Heart right ventricle (tissue), 16 donors: Measurements from ENCODE around the gene TUBGCP3. TPM values are rescaled to one million over a fixed set of nuclear protein-coding genes. Genes with fewer than 3 reads are reported as not detected.

ENCODE experiments used
- ATAC-seq, 8 donors: fragments of 200-7000 bp; cut with Tn5 transposase; one replicate each; pipeline ENCODE4 v1.9.1; 2020; ENCODE audit warnings: mild to moderate bottlenecking in 8 of 8, moderate library complexity in 8 of 8, moderate number of reproducible peaks in 1 of 8
- DNase-seq, 2 donors: peaks; one replicate each; pipeline ENCODE4 v3.0.0-alpha.2; 2020
- H3K27ac ChIP-seq, 10 donors: fragments of 200-600 bp; sonication (generic) in 2 of 10; one replicate each; pipeline versions ENCODE4 v1.5.0 to v1.8.0; 2020 to 2022; ENCODE audit warnings: mild to moderate bottlenecking in 3 of 10
- H3K27me3 ChIP-seq, 7 donors: fragments of 200-600 bp; one replicate each; pipeline ENCODE4 v1.8.0; 2021 to 2022; ENCODE audit warnings: mild to moderate bottlenecking in 2 of 7
- H3K36me3 ChIP-seq, 9 donors: fragments of 200-600 bp; sonication (generic) in 1 of 9; one replicate each; pipeline versions ENCODE4 v1.5.0 to v1.8.0; 2020 to 2022; ENCODE audit warnings: mild to moderate bottlenecking in 2 of 9
- H3K4me1 ChIP-seq, 9 donors: fragments of 200-600 bp; sonication (generic) in 1 of 9; one replicate each; pipeline versions ENCODE4 v1.5.0 to v1.8.0; 2020 to 2022; ENCODE audit warnings: mild to moderate bottlenecking in 4 of 9
- H3K4me3 ChIP-seq, 10 donors: fragments of 200-600 bp; sonication (generic) in 2 of 10; one replicate each; pipeline versions ENCODE4 v1.5.0 to v1.8.0; 2020 to 2022; ENCODE audit warnings: mild to moderate bottlenecking in 7 of 10, moderate library complexity in 2 of 10
- H3K9me3 ChIP-seq, 11 donors: fragments of 200-600 bp in 10 of 11; sonication (generic) in 2 of 11; one replicate each; pipeline versions ENCODE4 v1.5.0 to v1.8.0; 2013 to 2022; ENCODE audit warnings: mild to moderate bottlenecking in 2 of 11, control low read depth in 1 of 11, moderate library complexity in 1 of 11
- WGBS, 2 donors: extraction: QIAGEN DNeasy Blood & Tissue Kit; methylation state at CpG; one replicate each; pipeline ENCODE4 v1.1.7; 2013; ENCODE audit warnings: inconsistent platforms in 1 of 2; 5-methylcytosine and 5-hydroxymethylcytosine counted together
- intact Hi-C, 10 donors: fragments of 100-400 bp; cut with DNase I; formaldehyde crosslinking; loops; one replicate each; pipeline versions ENCODE4 v1.11.1 to v1.14.2; 2022
- polyA plus RNA-seq, 2 donors: library from polyadenylated mRNA; stranded (reverse); fragments of 200-250 nt; gene quantifications; one replicate each; pipeline ENCODE4 v1.2.3, GENCODE V29; 2013
- total RNA-seq, 10 donors: library from RNA; stranded (reverse); fragmentation: NEBNext Ultra II Directional in 3 of 10; extraction: Animal tissue kit (Norgen Biotek cat#: 25700) in 3 of 10; gene quantifications; one replicate each; pipeline versions ENCODE4 v1.2.1 to v1.2.4, GENCODE V29; 2021 to 2023
- TF ChIP-seq, protein P1 (sequence below), 9 donors: fragments of 200-600 bp; sonication (generic) in 2 of 9; IDR thresholded peaks; one replicate each; pipeline versions ENCODE4 v1.5.0 to v1.8.0; 2021 to 2022; ENCODE audit warnings: antibody characterized with exemption in 9 of 9, mild to moderate bottlenecking in 5 of 9, moderate library complexity in 1 of 9
- donor health status: Arrhythmogenic right ventricular cardiomyopathy.
- donor health status: ischemic (EF 13 %, LVEDD 7.1; RV severe dilation, severe dysfunction).
- donor health status: healthy with polysubstance abuse.
- donor health status: DM: no; HTN: yes; CAD: no.
- donor health status: DM: no; HTN: no; CAD: no.
- donor health status: ischemic (EF 25% LVEDD 6.9; RV normal size, moderate dysfunction).
- donor health status: ischemic (EF 25% LVEDD 5.7; RV mildly dilated, moderate dysfunction).
- donor health status: healthy.
- donor health status: DM: yes; HTN: yes; CAD: no.
- donor health status: Ischemic cardiomyopathy.
- donor health status: ischemic (EF 35%, LVEDD 5.7; RV mildly dilated, moderate dysfunction).
- donor health status: nonischemic (EF 11% LVEDD 7.7; RV severe dilation, severe dysfunction).
- donor health status: DM: yes; HTN: yes; CAD: no.
- donor health status: PGD.
- donor health status: ischemic (EF 29% LVEDD 5.4; RV normal size, mild dysfunction).
- donor health status: nonischemic (EF 23%, LVEDD 6.1; RV moderate dilation, normal function).

The TUBGCP3 gene
- total and polyA plus RNA-seq, 12 donors: 10.6 to 25.8 (median 17.7) TPM

GRCh38 chr13:112576191-112576590 is 11.8 kb downstream of the TUBGCP3 start:
- peaks cover 0 to 14% (median 0%) of the 10 kb centered on the region in 11 donors for H3K9me3 ChIP-seq
- H3K4me3 ChIP-seq: no peak overlapping the region
- intact Hi-C loops: no loop called here
- no peaks in the 10 kb centered on the region for H3K36me3 ChIP-seq
- peaks cover 0 to 51% (median 31%) of the 10 kb centered on the region in 9 donors for H3K4me1 ChIP-seq
- H3K27ac ChIP-seq: no peak overlapping the region
- no peaks in the 10 kb centered on the region for H3K27me3 ChIP-seq
- TF ChIP-seq, protein P1, sequence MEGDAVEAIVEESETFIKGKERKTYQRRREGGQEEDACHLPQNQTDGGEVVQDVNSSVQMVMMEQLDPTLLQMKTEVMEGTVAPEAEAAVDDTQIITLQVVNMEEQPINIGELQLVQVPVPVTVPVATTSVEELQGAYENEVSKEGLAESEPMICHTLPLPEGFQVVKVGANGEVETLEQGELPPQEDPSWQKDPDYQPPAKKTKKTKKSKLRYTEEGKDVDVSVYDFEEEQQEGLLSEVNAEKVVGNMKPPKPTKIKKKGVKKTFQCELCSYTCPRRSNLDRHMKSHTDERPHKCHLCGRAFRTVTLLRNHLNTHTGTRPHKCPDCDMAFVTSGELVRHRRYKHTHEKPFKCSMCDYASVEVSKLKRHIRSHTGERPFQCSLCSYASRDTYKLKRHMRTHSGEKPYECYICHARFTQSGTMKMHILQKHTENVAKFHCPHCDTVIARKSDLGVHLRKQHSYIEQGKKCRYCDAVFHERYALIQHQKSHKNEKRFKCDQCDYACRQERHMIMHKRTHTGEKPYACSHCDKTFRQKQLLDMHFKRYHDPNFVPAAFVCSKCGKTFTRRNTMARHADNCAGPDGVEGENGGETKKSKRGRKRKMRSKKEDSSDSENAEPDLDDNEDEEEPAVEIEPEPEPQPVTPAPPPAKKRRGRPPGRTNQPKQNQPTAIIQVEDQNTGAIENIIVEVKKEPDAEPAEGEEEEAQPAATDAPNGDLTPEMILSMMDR (IDR thresholded peaks at IDR 0.05): no peak
- 83 to 94% methylated on average over 4 of the region's 4 CpGs for WGBS, 2 donors
- no peak for DNase-seq
- no peak for ATAC-seq

DNA sequence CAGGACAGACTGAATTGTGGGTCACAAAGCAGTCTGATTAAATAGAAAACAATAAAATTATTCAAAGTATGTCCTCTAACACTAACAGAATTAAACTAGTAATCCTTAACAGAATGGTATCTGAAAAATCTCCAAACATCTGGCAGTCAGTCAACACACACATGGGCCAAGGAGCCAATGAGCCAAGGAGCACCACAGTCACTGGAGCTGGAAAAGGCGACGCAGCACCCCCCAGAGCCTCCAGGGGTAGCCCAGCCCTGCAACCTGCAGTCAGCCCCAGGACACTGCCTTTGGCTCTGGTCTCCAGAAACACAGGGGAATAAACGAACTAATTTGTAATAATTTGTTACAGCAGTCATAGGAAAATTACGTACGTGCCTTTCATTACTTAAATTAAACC is 12.3 kb downstream of the TUBGCP3 start:
- intact Hi-C loops: no loop called here
- Histone ChIP-seq H3K27ac (peak overlapping the region in 2 of 10 donors; percentile 5 to 64), H3K4me3 (no peak overlapping the region), H3K36me3 (no peaks in the 10 kb centered on the region), H3K9me3 (peaks cover 0 to 14% (median 0%) of the 10 kb centered on the region in 11 donors), H3K27me3 (no peaks in the 10 kb centered on the region), H3K4me1 (peaks cover 0 to 50% (median 31%) of the 10 kb centered on the region in 9 donors)
- DNase-seq (no peak), ATAC-seq (no peak)
- TF ChIP-seq, protein P1 (IDR thresholded peaks at IDR 0.05): no peak
- WGBS, 2 donors: 92 to 95% methylated on average over 5 of the region's 5 CpGs

GRCh38 chr13:112574834-112575613 is 12.9 kb downstream of the TUBGCP3 start:
- H3K4me3 ChIP-seq: no peak overlapping the region
- peak in 1 of 8 donors; percentile 16 for ATAC-seq
- intact Hi-C loops: no loop called here

GRCh38 chr13:112574416-112574815 is 13.5 kb downstream of the TUBGCP3 start:
- TF ChIP-seq, protein P1 (IDR thresholded peaks at IDR 0.05): no peak
- Histone ChIP-seq H3K27ac (peak overlapping the region in 3 of 10 donors; percentile 5 to 64 (median 18)), H3K36me3 (no peaks in the 10 kb centered on the region), H3K4me1 (peaks cover 0 to 54% (median 41%) of the 10 kb centered on the region in 9 donors), H3K9me3 (peaks cover 0 to 14% (median 0%) of the 10 kb centered on the region in 11 donors), H3K27me3 (no peaks in the 10 kb centered on the region), H3K4me3 (no peak overlapping the region)
- intact Hi-C loops: no loop called here
- WGBS, 2 donors: 67 to 68% methylated on average over 1 of the region's 1 CpG
- no peak for DNase-seq
- ATAC-seq: peak in 1 of 8 donors; percentile 16

More at GRCh38 chr13:112574834-112575613, 12.9 kb downstream of the TUBGCP3 start:
- H3K36me3 ChIP-seq: no peaks in the 10 kb centered on the region
- peaks cover 0 to 14% (median 0%) of the 10 kb centered on the region in 11 donors for H3K9me3 ChIP-seq
- TF ChIP-seq, protein P1 (IDR thresholded peaks at IDR 0.05): no peak
- DNase-seq: no peak
- peaks cover 0 to 48% (median 35%) of the 10 kb centered on the region in 9 donors for H3K4me1 ChIP-seq
- H3K27me3 ChIP-seq: no peaks in the 10 kb centered on the region
- 70 to 74% methylated on average over 7 of the region's 7 CpGs for WGBS, 2 donors
- peak overlapping the region in 3 of 10 donors; percentile 5 to 64 (median 18) for H3K27ac ChIP-seq
